ENCODE measurements around the gene GLRA3.

Gene GLRA3

GRCh38 chr4:174746710-174747109, 82.3 kb downstream of the GLRA3 start:
- TF ChIP-seq CTCF (conservative IDR thresholded peaks at IDR 0.05): no peak
- H3K27ac ChIP-seq: no peak overlapping the region

- H3K27ac ChIP-seq: no peak overlapping the region
These were observed 86.5 kb downstream of the GLRA3 start for GRCh38 chr4:174742561-174742960.

GRCh38 chr4:174739576-174739975, 89.5 kb downstream of the GLRA3 start:
- no peak for TF ChIP-seq CTCF (conservative IDR thresholded peaks at IDR 0.05)

More at GRCh38 chr4:174742561-174742960, 86.5 kb downstream of the GLRA3 start:
- no peak for TF ChIP-seq CTCF (conservative IDR thresholded peaks at IDR 0.05)

GRCh38 chr4:174734181-174734580, 94.9 kb downstream of the GLRA3 start:
- TF ChIP-seq CTCF (conservative IDR thresholded peaks at IDR 0.05): no peak
- H3K27ac ChIP-seq: no peak overlapping the region

More at GRCh38 chr4:174739576-174739975, 89.5 kb downstream of the GLRA3 start:
- H3K27ac ChIP-seq: no peak overlapping the region

- no peak for TF ChIP-seq CTCF (conservative IDR thresholded peaks at IDR 0.05)
- H3K27ac ChIP-seq: no peak overlapping the region
These were observed 111.2 kb downstream of the GLRA3 start for GRCh38 chr4:174717828-174718227.

- H3K27ac ChIP-seq: no peak overlapping the region
- no peak for TF ChIP-seq CTCF (conservative IDR thresholded peaks at IDR 0.05)
These were observed 111.9 kb downstream of the GLRA3 start for GRCh38 chr4:174716986-174717770.

- peak; percentile 94 for TF ChIP-seq CTCF (conservative IDR thresholded peaks at IDR 0.05)
- H3K27ac ChIP-seq: no peak overlapping the region
These were observed 114.4 kb downstream of the GLRA3 start for GRCh38 chr4:174714393-174715211.

Data from VCaP (cell line).